ENCODE results near the gene GPHA2. TPM values are rescaled to one million over a fixed set of nuclear protein-coding genes. Genes with fewer than 3 reads are reported as not detected.
A peak's percentile ranks its signal among the peaks of the same experiment; 100 is the strongest.

The GPHA2 gene
- total and polyA plus RNA-seq, 2 of the 13 experiments (the other 11 are each of a cell fraction or from before 2014, with no cell fraction given) = 13.0 to 19.1 TPM

DNA sequence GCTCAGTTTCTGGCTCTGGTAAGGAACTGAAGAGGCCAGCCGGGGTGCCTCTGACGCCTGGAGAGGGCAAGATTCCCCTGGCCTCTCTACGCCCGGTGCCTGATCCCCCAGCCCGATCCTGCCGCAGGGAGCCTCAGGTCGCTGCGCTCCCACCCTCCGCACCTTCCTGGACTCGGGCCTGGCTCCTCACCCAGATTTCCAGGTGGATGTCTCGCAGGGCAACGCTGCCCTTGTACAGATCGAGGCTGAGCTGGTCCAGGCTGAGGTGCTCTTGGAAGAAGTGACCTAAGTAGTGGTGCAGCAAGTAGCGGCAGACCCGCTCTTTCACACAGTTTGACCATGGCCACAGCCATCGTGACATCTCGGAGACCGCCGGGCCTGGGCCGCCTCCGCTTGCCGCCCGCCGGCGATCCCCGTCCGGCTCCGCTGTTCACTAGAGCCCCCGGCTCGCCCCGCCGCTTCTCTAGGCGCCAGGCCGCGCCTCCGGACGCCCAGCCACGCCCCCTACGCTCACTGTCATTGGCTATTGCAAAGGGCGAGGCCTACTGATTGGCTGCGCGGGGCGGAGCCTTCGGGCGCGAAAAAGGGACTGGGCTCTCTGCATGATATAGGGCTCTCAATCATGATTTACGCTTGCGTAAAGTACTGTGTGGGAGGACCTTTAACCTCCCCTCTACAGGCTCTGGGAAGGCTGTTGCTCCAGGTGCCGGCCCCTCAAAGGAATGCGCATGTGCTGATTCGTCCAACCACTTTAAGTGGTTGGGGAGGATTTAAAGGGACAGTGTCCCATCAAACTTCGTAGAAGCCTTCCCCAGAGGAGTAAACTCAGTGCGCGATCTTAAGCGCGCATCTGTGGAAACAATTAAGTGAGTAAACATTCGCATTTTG, 18.7 kb downstream of the GPHA2 start, which contains the start of gene ATG2A (continued):
- TF ChIP-seq, protein P1, sequence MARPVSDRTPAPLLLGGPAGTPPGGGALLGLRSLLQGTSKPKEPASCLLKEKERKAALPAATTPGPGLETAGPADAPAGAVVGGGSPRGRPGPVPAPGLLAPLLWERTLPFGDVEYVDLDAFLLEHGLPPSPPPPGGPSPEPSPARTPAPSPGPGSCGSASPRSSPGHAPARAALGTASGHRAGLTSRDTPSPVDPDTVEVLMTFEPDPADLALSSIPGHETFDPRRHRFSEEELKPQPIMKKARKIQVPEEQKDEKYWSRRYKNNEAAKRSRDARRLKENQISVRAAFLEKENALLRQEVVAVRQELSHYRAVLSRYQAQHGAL (CRISPR knock-in tag; IDR thresholded peaks at IDR 0.05; ENCODE audit: not compliant biosample characterization) = no peak
- TF ChIP-seq TCF7 (IDR thresholded peaks at IDR 0.05; ENCODE audit: low read depth) = no peak
- TF ChIP-seq POLR2AphosphoS2 (IDR thresholded peaks at IDR 0.05; ENCODE audit: low read depth, low read length) = no peak
- TF ChIP-seq, protein P2, sequence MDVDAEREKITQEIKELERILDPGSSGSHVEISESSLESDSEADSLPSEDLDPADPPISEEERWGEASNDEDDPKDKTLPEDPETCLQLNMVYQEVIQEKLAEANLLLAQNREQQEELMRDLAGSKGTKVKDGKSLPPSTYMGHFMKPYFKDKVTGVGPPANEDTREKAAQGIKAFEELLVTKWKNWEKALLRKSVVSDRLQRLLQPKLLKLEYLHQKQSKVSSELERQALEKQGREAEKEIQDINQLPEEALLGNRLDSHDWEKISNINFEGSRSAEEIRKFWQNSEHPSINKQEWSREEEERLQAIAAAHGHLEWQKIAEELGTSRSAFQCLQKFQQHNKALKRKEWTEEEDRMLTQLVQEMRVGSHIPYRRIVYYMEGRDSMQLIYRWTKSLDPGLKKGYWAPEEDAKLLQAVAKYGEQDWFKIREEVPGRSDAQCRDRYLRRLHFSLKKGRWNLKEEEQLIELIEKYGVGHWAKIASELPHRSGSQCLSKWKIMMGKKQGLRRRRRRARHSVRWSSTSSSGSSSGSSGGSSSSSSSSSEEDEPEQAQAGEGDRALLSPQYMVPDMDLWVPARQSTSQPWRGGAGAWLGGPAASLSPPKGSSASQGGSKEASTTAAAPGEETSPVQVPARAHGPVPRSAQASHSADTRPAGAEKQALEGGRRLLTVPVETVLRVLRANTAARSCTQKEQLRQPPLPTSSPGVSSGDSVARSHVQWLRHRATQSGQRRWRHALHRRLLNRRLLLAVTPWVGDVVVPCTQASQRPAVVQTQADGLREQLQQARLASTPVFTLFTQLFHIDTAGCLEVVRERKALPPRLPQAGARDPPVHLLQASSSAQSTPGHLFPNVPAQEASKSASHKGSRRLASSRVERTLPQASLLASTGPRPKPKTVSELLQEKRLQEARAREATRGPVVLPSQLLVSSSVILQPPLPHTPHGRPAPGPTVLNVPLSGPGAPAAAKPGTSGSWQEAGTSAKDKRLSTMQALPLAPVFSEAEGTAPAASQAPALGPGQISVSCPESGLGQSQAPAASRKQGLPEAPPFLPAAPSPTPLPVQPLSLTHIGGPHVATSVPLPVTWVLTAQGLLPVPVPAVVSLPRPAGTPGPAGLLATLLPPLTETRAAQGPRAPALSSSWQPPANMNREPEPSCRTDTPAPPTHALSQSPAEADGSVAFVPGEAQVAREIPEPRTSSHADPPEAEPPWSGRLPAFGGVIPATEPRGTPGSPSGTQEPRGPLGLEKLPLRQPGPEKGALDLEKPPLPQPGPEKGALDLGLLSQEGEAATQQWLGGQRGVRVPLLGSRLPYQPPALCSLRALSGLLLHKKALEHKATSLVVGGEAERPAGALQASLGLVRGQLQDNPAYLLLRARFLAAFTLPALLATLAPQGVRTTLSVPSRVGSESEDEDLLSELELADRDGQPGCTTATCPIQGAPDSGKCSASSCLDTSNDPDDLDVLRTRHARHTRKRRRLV (CRISPR knock-in tag; IDR thresholded peaks at IDR 0.05) = no peak
- TF ChIP-seq MTA1 (CRISPR knock-in tag; IDR thresholded peaks at IDR 0.05; ENCODE audit: borderline replicate concordance) = 0 out of 2 replicates have a peak, but pooled peaks have one; percentile 37
- TF ChIP-seq ZNF143 (CRISPR knock-in tag; IDR thresholded peaks at IDR 0.05) = peak; percentile 44; the same call in 1 of the 2 replicates
- TF ChIP-seq, protein P3, sequence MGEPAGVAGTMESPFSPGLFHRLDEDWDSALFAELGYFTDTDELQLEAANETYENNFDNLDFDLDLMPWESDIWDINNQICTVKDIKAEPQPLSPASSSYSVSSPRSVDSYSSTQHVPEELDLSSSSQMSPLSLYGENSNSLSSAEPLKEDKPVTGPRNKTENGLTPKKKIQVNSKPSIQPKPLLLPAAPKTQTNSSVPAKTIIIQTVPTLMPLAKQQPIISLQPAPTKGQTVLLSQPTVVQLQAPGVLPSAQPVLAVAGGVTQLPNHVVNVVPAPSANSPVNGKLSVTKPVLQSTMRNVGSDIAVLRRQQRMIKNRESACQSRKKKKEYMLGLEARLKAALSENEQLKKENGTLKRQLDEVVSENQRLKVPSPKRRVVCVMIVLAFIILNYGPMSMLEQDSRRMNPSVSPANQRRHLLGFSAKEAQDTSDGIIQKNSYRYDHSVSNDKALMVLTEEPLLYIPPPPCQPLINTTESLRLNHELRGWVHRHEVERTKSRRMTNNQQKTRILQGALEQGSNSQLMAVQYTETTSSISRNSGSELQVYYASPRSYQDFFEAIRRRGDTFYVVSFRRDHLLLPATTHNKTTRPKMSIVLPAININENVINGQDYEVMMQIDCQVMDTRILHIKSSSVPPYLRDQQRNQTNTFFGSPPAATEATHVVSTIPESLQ (CRISPR knock-in tag; conservative IDR thresholded peaks at IDR 0.05) = no peak
- TF ChIP-seq NFE2L1 (CRISPR knock-in tag; IDR thresholded peaks at IDR 0.05; ENCODE audit: borderline replicate concordance) = no peak
- no peak for TF ChIP-seq SNAI1 (CRISPR knock-in tag; IDR thresholded peaks at IDR 0.05; ENCODE audit: borderline replicate concordance)
- no peak for TF ChIP-seq SAFB2 (CRISPR knock-in tag; IDR thresholded peaks at IDR 0.05; ENCODE audit: borderline replicate concordance, low read depth)
- TF ChIP-seq DR1 (CRISPR knock-in tag; IDR thresholded peaks at IDR 0.05) = no peak; the same call in 1 of the 2 replicates
- TF ChIP-seq ZNF878 (CRISPR knock-in tag; IDR thresholded peaks at IDR 0.05) = no peak
- peak; percentile 55; the same call in 1 of the 2 replicates for TF ChIP-seq ETV6 (CRISPR knock-in tag; conservative IDR thresholded peaks at IDR 0.05)
- TF ChIP-seq, protein P4, sequence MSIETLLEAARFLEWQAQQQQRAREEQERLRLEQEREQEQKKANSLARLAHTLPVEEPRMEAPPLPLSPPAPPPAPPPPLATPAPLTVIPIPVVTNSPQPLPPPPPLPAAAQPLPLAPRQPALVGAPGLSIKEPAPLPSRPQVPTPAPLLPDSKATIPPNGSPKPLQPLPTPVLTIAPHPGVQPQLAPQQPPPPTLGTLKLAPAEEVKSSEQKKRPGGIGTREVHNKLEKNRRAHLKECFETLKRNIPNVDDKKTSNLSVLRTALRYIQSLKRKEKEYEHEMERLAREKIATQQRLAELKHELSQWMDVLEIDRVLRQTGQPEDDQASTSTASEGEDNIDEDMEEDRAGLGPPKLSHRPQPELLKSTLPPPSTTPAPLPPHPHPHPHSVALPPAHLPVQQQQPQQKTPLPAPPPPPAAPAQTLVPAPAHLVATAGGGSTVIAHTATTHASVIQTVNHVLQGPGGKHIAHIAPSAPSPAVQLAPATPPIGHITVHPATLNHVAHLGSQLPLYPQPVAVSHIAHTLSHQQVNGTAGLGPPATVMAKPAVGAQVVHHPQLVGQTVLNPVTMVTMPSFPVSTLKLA (IDR thresholded peaks at IDR 0.05) = peak; percentile 63
- TF ChIP-seq SIX4 (CRISPR knock-in tag; IDR thresholded peaks at IDR 0.05) = no peak
- no peak for TF ChIP-seq STAT5B (CRISPR knock-in tag; IDR thresholded peaks at IDR 0.05)
- TF ChIP-seq ZNF883 (CRISPR knock-in tag; IDR thresholded peaks at IDR 0.05; ENCODE audit: not compliant biosample characterization) = peak; percentile 67
- no peak for TF ChIP-seq ATAD3A (CRISPR knock-in tag; IDR thresholded peaks at IDR 0.05)
- no peak for TF ChIP-seq NFE2L2 (IDR thresholded peaks at IDR 0.05; ENCODE audit: low read length)

Measured in HepG2 (cell line).